Activated T-cell treated with anti-CD3 and anti-CD28 coated beads for 1 hour (primary cell): ENCODE data around the gene TSPAN14.

Experiments
- DNase-seq: peaks from one replicate; pipeline ENCODE4 v3.0.0-alpha.2; 2020; ENCODE audit warnings: low read depth

Gene TSPAN14

DNA sequence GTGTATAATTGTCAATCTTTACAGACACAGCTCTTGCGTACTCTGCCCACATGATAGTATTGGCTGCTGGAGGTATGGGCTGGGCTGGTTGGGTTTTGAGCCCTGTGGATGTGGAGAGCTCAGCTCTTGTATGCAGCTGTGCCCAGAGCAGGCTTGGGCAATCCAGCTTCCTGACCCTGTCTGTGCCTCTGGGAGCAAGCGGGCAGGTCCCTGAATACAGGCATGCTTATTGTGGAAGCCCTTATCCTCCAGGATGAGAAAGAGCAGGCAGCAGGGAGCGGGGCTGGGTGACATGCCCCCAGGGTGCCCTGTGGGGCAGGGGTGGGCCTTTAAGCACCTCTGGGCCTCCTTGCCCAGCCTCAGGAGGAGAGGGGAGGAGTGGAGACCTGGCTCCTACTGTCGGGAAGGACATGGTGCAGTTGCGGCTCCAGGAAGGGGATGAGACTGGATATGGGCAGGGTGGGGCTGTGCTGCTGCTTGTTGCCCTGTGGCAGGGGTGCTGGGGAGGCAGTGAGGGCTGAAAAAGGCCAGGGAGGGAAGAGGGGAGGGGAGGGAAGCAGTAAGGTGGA lies 50.9 kb downstream of the TSPAN14 start:
- no peak for DNase-seq

DNA sequence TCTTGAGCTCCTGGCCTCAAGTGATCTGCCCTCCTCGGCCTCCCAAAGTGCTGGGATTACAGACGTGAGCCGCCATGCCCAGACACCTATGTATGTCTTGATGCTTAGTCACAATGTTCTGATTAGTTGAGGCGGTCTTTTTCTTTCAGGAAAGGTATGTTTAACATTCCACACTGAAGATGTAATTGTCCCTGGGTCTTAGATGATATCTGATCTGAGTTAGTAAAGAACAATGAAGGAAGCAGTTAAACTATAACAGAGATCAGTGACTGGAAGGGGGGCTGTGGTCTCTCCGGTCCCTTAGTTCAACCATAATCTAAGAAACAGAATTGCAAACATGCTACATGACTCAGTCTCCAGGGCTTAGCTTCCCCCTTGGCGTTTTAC lies 52.1 kb downstream of the TSPAN14 start:
- no peak for DNase-seq

DNA sequence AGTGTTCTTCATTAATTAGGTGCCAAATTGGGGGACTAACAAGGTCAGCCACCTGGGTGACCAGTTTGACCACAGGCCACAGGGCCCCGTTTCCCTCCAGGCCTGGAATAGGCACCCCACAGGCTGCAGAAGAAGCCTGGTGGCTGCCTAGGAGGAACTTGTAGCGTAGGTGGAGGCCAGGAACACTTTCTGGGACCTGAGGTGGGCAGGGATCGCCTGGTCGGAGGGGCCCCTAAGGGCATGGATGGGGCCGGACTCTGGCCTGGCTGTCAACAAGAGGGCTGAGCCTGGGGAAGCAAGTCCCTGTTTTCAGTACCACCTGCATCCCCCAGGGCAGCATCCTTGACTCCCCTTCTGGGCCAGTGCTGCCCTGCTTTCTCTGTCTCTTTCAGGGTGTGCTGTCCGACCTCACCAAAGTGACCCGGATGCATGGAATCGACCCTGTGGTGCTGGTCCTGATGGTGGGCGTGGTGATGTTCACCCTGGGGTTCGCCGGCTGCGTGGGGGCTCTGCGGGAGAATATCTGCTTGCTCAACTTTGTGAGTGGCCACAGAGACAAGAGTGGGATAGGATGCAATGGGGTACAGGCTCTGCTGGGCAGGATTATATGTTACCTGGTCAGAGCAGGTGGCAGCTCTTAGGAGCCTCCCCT lies 52.9 kb downstream of the TSPAN14 start:
- DNase-seq: no peak

GRCh38 chr10:80509108-80509402 lies 54.9 kb downstream of the TSPAN14 start:
- DNase-seq: no peak

DNA sequence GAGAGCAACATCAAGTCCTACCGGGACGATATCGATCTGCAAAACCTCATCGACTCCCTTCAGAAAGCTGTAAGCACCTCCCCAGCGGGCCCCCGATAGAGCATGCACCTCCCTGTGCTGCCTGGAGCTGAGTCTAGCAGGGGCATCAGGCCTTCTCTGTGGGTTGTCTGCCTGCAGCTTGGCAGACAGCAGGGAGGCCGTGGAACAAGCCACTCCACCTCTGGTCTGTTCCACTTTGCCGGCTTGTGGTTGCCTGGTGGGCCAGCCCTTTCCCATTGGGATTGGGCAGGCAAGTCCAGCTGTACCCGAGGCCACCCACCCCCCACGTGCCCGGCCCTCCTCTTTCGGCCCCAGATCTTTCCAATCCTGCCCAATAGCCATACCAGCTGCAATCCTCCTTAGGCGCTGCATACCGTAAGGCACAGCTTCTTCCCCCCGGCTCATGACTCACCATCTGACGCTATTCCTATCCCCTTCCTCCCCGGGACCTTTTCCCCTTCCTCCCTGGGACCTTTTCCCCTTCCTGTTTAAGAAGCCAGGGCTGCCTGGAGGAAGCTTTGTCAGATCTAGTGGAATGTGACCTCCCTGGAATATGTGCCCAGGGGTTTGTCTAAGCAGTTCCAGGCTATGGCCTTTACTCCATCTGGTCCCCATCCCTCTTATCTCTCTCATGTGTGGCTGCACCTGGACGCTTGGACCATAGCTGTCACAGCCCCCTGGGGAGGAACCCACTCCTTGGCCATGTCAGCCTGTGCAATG lies 55.5 kb downstream of the TSPAN14 start:
- no peak for DNase-seq

DNA sequence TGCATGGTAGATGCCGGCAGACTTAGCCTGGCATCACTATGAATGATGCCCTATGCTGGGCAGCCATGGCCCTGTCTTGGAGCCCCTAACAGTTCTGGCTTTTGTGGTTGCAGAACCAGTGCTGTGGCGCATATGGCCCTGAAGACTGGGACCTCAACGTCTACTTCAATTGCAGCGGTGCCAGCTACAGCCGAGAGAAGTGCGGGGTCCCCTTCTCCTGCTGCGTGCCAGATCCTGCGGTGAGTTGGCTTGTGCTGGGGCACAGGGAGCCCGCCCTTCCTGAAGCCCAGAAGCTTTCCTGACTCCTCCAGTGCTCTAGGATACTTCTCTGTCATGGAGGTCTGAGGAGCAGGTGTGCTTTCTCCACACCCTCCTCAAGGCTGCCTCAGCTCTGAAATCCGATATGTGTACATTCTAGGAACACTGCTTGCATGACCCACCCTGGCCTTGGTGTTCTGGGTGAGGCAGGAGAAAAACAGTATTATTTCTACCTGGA lies 58.0 kb downstream of the TSPAN14 start:
- no peak for DNase-seq

GRCh38 chr10:80513106-80513505 lies 59.0 kb downstream of the TSPAN14 start:
- DNase-seq: no peak

- DNase-seq: no peak
Measured at GRCh38 chr10:80515511-80515910, 61.4 kb downstream of the TSPAN14 start.

DNA sequence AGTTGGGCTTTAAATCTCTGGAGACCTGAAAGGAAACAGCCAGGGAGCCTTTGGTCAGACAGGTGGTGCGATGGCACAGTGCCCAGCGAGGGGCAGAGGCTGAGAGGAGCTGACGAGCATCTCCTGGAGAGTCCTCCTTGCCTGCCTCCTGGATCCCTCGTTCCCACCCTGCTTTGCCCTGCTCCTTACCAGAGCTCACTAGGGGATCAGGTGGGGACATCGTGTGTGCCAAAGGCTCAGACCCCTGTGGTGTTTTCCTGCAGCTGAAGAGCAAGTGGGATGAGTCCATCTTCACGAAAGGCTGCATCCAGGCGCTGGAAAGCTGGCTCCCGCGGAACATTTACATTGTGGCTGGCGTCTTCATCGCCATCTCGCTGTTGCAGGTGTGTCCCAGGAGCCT lies 61.8 kb downstream of the TSPAN14 start:
- no peak for DNase-seq

DNA sequence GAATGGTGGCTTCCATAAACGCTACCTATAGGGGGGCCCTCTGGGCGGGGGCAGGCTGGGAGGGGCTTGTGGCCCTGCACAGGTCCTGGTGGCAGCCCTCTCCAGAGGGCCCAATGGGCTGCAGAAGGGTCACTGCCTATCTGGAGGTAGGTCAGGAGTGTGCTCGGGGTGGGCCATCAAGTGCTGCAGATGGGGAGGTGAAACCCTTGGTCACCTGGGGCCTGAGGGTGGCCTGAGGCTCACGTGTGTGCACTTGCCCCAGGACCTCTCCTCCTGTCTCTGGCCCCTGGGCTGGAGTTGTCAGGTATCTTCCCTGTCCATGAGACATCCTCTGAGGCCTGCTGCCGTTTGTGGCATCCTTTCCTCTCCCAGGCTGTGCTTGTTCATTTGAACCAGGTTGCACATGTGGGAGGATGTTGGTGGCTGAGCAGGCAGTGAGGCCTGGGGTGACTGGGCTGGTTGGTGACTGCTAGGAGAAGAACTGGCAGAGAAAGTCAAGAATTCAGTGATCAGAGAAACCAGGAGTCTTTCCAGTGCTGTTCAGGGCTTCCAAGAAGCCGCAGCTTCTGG lies 62.5 kb downstream of the TSPAN14 start:
- DNase-seq: no peak

DNA sequence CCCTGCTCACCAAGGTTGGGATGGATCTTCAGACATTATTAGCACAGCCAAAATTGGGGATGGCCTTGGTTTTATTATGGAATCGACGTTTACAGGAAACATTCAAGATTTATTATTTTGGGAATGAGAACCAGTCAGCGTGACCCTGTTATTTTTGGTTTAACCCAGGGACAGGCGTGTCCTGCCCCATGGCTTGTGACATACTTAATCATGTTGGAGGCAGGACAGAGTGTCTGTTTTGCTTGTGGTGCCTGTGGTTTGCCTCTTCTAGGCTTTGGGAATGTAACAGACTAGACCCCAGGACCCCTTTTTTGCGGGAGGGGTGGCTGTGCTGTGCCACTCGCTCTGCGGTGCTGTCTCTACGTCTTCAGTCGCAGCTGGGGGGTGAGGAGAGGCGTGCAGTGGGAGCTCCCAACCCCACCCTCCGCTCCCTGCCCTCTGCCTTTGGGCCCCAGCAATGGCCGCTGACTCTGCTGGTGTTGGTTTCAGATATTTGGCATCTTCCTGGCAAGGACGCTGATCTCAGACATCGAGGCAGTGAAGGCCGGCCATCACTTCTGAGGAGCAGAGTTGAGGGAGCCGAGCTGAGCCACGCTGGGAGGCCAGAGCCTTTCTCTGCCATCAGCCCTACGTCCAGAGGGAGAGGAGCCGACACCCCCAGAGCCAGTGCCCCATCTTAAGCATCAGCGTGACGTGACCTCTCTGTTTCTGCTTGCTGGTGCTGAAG lies 63.5 kb downstream of the TSPAN14 start:
- no peak for DNase-seq

DNA sequence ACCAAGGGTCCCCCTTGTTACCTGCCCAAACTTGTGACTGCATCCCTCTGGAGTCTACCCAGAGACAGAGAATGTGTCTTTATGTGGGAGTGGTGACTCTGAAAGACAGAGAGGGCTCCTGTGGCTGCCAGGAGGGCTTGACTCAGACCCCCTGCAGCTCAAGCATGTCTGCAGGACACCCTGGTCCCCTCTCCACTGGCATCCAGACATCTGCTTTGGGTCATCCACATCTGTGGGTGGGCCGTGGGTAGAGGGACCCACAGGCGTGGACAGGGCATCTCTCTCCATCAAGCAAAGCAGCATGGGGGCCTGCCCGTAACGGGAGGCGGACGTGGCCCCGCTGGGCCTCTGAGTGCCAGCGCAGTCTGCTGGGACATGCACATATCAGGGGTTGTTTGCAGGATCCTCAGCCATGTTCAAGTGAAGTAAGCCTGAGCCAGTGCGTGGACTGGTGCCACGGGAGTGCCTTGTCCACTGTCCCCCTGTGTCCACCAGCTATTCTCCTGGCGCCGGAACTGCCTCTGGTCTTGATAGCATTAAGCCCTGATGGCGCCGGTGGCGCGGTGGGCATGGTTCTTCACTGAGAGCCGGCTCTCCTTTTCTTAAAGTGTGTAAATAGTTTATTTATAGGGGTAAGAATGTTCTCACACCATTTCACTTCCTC lies 64.2 kb downstream of the TSPAN14 start:
- DNase-seq: no peak

GRCh38 chr10:80518807-80519360 lies 64.8 kb downstream of the TSPAN14 start:
- DNase-seq: no peak

DNA sequence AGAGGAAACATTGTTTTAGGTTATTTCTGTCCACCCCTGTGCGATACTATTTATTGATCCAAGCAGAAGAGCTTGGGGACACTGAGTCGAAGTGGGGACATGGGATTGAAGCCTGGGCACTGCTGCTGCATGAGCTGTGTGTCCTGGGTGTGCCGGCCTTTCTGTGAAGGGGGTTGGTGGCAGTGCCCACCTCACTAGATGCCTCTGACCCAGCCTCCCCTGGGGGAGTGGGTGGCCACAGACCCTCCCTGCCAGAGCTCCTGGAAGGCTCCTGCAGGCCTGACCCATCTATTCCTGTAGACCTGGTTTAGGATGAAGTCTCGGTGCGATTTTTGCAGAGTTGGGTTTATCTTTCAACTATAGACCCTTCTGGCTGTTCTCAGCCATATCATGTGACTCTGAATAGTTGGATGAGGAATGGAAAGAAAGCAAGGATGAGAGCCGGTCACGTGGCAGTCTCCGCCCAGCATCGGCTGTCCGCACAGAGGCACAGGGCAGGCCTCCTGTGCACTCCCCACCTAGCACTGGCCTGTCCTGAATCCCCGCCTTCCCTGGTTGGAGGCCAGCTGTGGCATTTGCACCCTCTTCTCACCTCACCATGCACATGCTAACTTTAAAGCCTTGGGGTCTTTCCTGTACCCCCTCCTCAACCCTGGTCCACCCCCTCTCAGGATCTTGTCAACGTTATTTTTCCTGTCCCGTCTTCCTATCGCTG lies 66.0 kb downstream of the TSPAN14 start:
- DNase-seq: no peak

DNA sequence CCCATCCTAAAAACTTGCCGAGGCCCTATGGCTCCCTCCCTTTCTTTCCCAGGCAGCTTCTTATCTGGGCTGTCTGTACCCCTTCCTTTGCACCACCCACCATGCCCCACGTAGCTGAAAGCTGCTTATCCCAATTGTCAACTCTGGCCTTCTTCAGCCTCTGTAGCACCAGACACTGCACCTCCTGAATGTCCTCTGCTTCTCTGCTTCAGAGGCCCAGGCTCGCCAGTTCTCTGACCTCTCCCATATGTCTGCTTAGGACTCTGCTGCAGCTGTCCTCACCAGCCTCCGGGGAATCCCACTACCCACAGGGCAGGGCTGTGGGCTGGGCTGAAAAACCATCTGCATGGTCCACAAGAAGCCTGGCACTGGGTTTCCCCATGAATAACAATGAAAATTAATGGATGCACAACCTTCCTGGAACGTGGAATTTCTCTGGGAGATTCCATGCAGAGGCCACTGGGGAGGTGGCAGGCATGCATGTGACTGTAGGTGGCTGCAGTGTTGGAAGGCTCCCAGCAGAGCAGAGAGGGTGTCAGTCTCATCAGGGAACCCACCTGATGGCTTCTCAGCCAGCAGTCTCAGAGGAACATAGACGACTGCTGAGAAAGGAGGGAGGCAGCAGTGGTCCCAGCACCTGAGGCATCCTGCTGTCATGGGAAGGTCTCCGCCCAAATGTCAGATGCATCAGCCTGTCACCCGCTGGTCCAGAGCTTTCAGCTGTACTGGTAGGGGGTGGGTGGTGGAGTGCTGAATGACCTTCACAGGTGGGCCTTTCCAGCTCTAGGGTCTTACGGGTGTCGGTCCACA lies 66.8 kb downstream of the TSPAN14 start:
- no peak for DNase-seq

- DNase-seq: no peak
Measured at GRCh38 chr10:80522756-80523363, 68.8 kb downstream of the TSPAN14 start.

- DNase-seq: no peak
Measured at GRCh38 chr10:80523773-80524172, 69.7 kb downstream of the TSPAN14 start.

GRCh38 chr10:80524190-80524909 lies 70.2 kb downstream of the TSPAN14 start:
- DNase-seq: no peak

DNA sequence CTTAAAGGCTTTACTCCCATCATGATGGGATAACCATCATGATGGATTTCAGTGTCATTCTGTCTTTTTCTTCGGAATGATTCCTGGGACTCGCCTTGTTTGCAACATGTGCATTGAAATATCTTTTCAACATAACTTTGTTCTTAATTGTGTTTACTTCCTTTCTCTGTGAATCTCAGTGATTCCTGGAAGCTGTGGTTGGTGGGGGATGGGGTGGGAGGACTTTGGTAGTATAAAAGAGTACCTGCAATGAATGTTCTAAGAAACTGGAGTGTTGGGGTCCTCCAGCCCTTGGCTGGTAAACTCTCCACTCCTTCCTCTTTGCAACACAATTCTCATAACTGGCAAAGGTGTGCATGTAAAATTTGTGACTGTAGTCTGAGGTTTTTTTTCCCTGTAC lies 72.1 kb downstream of the TSPAN14 start:
- DNase-seq: no peak
